Stimulated activated CD4-positive, alpha-beta T cell treated with anti-CD3 and anti-CD28 coated beads, TNF-alpha, amount 100 ng/mL, for 1 hour (primary cell): ENCODE measurements around the gene KANSL2.
"Not testable (repeated sequence)": the region's sequence is repeated elsewhere in the genome, so short reads cannot be mapped to it uniquely, and the experiment has no call there.

ENCODE experiments used
- DNase-seq, 3 donors: peaks; one replicate each; pipeline ENCODE4 v3.0.0-alpha.2; 2020; ENCODE audit warnings: low read depth in 3 of 3, low spot score in 1 of 3

KANSL2 gene, protein sequence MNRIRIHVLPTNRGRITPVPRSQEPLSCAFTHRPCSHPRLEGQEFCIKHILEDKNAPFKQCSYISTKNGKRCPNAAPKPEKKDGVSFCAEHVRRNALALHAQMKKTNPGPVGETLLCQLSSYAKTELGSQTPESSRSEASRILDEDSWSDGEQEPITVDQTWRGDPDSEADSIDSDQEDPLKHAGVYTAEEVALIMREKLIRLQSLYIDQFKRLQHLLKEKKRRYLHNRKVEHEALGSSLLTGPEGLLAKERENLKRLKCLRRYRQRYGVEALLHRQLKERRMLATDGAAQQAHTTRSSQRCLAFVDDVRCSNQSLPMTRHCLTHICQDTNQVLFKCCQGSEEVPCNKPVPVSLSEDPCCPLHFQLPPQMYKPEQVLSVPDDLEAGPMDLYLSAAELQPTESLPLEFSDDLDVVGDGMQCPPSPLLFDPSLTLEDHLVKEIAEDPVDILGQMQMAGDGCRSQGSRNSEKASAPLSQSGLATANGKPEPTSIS

DNA sequence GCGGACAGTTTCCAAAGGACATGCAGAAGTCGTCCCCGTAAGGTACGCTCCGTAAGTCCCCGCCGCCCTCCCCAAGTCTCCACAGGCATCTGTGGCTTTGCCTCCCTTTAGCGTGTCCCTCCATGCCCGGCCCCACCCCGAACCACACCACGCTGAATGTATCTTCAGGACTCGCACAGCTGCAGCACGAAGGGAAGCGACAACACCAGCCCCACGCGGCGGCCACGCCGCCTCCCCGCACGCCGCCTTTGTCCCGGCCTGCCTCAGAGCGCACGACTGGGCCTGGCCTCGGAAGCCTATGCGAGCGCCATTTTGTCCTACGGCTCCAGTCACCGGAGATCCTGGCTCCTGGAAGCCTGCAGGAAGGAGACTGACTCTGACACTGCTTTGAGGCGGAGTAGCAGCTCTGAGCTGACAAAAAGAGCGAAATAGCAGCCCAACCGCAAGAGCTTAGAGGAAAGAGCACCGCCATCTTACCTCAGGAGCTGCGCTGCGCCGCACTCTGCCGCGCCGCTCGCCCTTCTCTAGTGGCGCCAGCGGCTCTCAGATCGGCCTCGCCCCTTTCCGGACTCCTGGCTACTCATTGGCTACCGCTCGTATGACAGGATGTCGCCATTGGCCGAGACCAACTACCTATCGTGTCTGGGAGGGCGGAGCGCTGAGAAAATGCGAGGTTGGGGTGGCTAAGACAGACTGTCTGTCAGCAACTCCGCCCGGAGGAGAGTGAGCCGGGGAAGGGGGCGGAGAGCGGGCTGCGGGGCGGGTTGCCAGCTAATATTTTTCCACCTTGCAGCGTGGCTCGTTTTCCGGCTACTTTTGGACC, at the start of gene KANSL2:
KANSL2 (minus strand) TSS at position 529 of the 823 bp plus-strand sequence. CDS start 606 bp downstream, outside the sequence.
- DNase-seq = peak; percentile 86 to 93 (median 91)

DNA sequence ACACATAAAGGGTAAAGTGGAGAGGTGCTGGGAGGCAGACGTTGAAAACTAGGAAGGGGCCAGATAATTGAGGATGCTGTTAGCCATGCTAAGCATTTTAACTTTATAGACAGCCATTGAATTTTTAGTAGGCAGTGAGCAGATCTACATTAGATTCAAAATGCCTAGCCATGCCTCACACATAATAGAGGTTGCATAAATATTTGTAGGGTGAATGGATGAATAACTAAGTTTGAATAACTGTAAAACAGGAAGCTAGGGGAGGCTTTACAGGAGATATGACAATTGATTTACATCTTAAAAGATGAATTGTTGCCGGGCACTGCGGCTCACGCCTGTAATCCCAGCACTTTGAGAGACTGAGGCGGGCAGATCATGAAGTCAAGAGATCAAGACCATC, 46.8 kb upstream of the KANSL2 start:
- DNase-seq = no peak

DNA sequence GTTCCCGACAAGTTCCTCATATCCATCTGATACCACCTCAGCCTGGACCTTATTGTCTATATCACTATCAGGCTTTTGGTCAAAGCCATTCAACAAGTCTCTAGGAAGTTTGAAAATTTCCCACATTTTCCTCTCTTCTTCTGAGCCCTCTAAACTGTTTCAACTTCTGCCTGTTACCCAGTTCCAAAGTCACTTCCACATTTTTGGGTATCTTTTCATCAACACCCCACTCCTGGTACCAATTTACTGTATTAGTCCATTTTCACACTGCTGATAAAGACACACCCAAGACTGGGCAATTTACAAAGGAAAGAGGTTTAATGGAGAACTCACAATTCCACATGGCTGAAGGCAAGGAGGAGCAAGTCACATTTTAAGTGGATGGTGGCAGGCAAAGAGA, 38.7 kb upstream of the KANSL2 start:
- DNase-seq = not testable (repeated sequence)

DNA sequence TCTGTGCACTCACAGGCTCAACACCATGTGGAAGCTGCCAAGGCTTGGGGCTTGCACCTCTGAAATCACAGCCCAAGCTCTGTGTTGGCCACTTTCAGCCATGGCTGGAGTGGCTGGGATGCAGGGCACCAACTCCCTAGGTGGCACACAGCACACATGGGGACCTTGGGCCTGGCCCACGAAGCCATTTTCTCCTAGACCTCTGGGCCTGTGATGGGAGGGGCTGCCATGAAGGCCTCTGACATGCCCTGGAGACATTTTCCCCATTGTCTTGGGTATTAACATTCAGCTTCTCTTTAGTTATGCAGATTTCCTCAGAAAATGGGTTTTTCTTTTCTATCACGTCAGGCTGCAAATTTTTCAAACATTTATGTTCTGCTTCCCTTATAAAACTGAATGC, 38.1 kb upstream of the KANSL2 start:
- DNase-seq = not testable (repeated sequence)

DNA sequence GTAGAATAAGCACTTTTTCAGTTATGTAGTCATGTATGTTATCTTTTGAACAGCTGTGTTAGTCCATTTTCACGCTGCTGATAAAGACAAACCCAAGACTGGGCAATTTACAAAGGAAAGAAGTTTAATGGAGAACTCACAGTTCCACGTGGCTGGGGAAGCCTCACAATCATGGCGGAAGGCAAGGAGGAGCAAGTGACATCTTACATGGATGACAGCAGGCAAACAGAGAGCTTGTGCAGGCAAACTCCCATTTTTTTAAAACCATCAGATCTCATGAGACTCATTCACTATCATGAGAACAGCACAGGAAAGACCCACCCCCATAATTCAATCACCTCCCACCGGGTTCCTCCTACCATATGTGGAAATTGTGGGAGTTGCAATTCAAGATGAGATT, 37.0 kb upstream of the KANSL2 start:
- DNase-seq = not testable (repeated sequence)

DNA sequence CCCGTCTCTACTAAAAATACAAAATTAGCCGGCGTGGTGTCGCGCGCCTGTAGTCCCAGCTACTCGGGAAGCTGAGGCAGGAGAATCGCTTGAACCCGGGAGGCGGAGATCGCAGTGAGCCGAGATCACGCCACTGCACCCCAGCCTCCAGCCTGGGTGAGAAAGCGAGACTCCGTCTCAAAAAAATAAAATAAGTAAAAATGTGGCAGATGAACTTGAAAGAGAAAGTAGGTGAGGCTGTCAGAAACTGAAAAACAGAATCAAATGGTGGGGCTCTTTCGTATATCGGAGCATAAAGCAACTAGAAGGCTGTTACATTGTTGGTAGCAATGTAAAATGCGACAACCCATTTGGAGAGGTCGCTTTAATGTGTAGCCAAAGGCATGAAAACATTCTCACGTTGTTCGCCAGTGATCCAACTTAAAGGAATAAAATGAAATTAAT, 35.2 kb upstream of the KANSL2 start:
- DNase-seq = no peak

DNA sequence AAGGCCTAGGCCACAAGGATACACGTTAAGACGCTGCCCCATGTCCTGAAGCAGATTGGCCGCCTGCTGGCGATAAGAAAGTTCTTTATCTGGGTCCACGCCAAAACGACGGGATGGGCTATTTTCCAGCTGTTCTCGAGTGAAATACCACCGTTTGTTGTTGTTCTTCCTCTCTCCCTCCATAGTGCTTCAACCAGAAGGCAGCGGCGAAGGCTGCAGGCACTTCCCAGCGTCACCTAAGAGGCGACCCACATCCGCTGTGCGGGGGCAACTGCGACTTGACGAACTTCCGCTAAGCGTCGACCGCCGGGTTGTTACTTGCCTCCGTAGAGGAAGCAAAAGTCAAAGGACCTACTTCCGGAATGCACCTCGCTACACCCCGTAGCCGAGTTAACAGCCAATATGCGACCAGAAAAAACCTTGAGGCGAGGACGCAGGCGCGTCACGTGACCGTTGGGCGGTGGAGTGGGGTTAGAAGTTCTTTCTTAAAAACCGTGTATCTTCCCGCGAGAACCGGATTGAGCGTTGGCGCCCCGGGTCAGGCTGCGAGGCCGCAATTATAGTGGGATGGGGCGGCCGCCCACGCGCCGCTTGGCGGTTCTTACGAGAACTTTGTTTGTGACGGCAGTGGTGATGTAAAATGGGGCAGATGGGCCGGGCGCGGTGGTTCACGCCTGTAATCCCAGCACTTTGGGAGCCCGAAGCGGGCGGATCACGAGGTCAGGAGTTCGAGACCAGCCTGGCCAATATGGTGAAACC, 34.6 kb upstream of the KANSL2 start, which contains the start of gene CCNT1:
CCNT1 (minus strand) TSS at position 215 of the 759 bp plus-strand sequence; CDS start at position 183, 32 bp downstream.
- peak; percentile 94 to 96 (median 94) for DNase-seq

DNA sequence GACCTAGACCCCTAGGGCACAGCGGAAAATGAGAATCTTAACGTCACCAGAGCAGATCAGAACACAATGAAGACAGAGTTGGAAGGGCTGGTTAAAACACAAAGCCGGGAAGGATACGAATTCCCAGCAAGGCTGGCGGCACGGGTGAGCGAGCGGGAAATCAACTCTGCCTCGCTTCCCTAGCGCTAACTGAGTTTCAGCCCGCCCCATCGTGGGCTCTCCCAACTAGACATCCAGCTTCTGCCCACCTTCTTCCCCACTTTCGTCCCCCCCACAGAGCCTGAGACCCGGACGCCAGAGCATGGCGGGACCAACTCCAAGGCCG, 34.1 kb upstream of the KANSL2 start:
- DNase-seq = no peak

DNA sequence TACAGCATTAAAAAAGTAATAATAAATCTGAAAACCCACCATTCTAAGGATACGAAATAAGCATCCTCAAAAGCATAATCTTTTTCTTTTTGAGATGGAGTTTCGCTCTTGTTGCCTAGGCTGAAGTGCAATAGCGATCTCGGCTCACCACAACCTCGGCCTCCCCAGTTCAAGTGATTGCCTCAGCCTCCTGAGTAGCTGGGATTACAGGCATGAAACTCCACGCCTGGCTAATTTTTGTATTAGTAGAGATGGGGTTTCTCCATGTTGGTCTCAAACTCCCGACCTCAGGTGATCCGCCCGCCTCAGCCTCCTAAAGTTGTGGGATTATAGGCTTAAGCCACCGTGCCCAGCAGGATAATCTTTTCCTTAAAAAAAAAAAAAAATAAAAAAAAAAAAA, 30.2 kb upstream of the KANSL2 start:
- no peak for DNase-seq

DNA sequence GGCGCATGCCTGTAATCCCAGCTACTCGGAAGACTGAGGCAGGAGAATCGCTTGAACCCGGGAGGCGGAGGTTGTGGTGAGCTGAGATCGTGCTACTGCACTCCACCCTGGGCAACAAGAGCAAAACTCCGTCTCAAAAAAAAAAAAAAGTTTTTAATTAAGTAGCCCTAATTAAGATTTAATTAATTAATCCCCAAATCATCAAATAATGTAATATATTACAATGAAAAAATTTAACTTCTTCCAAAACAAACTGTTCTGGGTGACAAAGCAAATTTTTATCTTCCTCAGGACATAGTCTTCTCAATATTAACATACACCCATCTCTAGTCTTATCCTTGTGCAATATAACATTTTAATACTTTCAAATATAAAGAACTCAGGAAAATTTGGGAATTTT, 16.8 kb upstream of the KANSL2 start:
- not testable (repeated sequence) for DNase-seq

DNA sequence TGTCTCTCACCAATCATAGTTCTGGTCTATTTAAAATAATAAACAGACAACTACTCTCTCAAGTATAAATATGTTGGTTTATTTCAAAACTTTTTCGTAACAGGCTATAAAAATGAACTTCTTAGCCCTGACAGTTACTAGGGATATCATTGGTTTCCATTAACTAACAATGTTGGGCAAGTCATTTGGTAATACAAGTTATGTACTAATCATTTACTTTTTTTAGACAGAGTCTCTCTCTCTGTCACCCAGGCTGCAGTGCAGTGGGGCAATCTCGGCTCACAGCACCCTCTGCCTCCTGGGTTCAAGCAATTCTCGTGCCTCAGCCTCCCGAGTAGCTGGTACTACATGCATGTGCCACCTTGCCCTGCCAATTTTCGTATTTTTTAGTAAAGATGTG, 14.6 kb upstream of the KANSL2 start:
- no peak for DNase-seq

DNA sequence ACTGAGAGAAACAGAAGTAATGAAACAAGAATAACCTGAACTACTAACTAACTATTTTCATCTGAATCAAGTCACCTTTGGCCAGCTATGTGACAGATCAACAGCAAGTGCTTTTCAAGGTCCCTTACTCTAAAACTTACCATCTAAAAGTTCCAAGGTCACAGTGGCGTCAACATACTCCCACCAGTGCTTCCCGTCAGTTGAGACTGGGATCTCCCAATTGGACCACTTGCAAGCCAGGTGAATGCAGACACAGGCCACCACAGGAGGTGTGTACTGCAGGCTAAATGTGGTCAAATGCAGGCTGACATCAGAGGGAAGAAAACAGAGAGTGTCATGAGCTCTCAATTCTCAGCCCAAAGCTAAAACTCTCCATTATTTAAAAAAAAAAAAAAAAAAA, 13.8 kb upstream of the KANSL2 start:
- DNase-seq = no peak

DNA sequence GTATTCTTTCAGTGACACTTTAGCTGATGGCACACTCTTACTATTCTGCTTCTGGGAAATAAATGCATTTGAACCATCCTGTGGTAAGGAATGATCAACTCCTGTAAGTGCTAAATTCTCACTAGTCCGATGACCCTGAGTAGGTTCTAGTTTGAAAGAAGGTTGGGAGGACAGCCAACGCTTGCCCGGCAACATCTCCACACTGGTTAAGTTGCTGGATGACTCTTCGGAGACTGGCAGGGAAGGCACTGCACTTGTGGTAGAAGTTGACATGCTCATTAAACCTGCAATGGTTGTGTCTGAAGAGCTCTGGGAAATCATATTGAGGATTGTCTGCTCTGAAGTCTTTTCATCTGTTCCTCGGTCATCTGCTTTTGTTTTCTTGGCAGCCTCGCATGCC, 12.0 kb upstream of the KANSL2 start:
- DNase-seq = no peak

DNA sequence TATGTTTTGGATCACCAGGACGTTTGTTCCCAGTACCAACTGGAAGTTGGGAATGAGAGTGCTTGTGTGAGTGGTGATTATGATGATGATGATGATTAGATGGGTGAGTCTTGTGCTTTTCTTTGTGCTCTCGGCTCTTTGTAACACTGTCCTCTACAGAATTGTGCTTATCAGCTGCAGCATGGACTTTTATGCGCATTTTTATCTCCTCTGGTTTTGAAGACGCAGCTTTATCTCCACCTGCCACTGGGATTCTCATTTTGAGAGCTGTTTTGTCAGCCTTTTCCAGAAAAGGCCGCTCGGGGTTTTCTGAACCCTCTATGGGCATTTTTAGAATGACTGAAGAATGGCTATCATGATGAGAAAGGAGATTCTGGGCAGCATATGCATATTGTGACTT, 11.5 kb upstream of the KANSL2 start:
- DNase-seq = no peak

DNA sequence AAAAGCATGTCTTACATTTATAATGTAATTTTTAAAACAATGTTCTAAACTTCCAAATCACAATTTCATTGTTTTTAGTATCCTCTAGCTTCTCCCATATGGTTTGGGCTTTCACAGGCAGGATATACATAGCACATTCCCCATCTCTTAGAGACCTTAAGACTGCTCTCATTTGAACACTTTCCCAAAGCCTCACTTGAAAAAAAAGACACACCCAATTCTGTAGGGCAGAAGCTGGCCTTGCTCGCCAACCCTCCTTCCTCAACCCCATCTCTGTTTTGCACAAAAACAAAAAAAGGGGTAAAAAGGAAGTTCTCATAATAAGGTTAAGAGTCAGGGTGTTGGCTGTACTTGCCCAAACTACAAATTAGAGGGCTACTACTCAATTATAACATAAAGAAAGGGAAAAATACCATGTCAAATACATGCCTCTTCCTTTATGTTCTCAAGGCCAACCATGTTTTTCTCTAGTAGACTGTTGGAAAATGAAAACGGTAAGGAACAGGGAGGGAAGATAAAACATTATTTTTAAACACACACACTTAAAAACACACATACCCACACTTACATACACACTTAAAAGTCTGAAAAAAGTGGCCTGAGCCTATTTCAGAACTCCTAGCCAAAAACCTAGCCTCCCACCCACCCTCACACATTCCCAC, 9.9 kb upstream of the KANSL2 start:
- no peak for DNase-seq

DNA sequence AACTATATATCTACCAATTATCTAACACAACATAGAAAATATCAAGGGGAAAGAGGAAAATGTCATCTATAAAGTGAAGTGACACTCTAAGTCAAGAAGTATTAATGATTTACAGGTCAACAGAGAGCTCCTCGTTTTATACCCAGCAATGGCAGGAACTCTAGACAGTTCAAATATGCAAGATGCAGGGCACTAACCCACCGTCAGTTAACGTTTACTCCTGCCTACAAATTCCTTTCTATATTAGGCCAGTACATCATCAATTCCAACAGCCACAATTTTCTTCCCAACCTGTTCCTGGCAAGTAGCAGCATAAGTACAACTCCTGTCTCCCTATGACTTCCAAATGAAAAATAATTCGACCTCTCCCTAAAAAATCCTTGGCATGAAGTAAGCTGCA, 9.0 kb upstream of the KANSL2 start:
- no peak for DNase-seq

DNA sequence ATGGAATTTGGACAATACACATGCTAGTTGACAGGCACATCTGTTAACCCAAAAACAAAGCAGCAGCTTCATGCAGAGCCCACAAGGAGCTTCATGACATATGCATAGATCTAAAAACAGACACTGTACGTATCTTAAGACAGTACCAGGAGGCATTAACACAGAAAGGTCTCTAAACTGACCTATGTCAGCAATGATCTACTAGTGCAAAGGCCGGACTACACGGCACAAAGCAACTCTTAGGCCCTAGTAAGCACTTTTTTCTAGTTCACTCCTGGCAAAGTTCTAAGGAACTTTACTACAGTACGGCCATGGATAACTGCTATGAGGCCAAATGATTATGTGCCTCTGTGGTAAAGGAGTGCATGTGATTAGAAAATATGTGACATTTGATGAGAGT, 8.4 kb upstream of the KANSL2 start:
- no peak for DNase-seq

DNA sequence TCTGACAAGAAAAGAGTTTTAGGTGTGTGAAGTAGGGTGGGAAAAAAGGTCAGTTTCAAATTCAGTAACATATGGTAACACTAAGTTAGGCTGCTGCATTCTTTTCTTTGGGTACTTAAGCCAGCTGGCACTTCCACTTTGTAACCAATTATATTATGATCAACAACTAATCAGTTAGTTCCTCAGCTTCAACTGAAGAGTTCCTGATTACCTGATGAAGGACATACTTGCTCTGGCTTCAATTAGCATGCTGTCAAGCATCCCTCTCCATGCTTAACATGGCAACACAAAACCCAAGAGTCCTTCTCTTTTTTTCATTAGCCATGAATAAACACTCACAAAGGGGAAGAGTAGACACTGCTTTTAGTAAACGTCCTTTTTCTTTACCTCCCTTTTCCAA, 6.8 kb upstream of the KANSL2 start:
- DNase-seq = no peak

DNA sequence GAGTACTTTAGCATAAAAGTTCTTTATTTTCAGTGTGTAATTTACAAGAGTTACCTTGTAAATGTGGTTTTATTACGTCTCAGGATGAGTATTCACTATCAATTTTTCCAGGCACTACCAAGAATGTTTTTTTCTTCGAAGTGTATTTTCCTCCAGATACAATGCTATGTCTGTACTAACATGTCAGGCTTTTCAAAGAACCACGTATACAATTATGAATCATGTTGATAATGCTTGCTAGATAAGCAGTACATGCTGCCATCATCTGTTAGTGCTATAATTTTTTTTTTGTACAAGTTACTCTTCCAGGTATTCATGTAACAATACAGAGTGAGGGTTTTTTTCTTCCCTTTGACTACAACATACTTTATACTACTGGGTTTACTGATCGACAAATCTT, 5.6 kb upstream of the KANSL2 start:
- DNase-seq = no peak

DNA sequence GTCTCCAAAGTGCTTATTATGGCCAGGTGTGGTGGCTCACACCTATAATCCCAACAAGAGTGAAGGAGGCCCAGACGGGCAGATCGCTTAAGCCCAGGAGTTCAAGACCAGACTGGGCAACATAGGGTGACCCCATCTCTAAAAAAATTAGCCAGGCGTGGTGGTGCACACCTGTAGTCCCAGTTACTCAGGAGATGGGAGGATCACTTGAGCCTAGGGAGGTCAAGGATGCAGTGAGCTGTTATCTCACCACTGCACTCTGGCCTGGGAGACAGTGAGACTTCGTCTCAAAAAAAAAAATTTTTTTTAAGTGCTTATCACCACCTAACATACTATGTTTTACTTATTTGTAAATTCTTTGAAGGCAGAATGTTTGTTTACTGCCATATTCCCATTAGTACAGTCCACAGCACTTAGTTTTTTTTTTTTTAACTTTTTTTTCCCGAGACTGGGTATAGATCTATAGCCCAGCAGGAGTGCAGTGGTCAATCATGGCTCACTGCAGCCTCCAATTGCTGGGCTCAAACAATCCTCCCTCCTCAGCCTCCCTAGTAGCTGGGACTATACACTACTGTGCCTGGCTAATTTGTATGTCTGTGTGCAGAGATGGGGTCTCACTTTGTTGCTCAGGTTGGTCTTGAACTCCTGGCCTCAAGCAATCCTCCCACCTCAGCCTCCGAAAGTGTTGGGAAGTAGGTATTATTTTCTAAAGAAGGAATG, 4.7 kb upstream of the KANSL2 start:
- no peak for DNase-seq
